K562 (cell line): ENCODE measurements around the gene ARHGEF17. TPM values are rescaled to one million over a fixed set of nuclear protein-coding genes. Genes with fewer than 3 reads are reported as not detected.

ENCODE experiments used
- ATAC-seq: fragments of 200-7000 bp; cut with Tn5 transposase; 3 replicates; pipeline ENCODE4 v1.9.1; 2020; ENCODE audit warnings: moderate library complexity
- BruUV-seq: library from RNA; stranded (reverse); fragments of 400-500 nt; replicated peaks from 2 replicates; lab custom pipeline; 2021; lab: Mats Ljungman, UMichigan
- CTCF ChIA-PET: fragments of 300-600 bp; formaldehyde crosslinking; extraction: SDS; loops from one replicate; lab custom pipeline; 2021; ENCODE audit warnings: low intra/inter-chr PET ratio; lab: Yijun Ruan, JAX
- POLR2A ChIA-PET: fragments of 300-600, 350-650 bp; sonication (Branson Sonifier 250); formaldehyde crosslinking; extraction: SDS; loops from one replicate; lab custom pipeline; 2021; ENCODE audit warnings: antibody characterized with exemption, inconsistent platforms; lab: Yijun Ruan, JAX
- DNase-seq, 4 experiments: peaks; one replicate each; pipeline versions ENCODE4 v3.0.0 to v3.0.0-alpha.2; 2011 to 2018; ENCODE audit warnings: low spot score in 3 of 4, mixed read lengths in 3 of 4; ENCODE audit errors: extremely low read depth in 1 of 4
- FAIRE-seq: peaks from 2 replicates; lab custom pipeline; 2011; peaks lifted over from hg19 to GRCh38; lab: Jason Lieb, UNC
- H2AFZ ChIP-seq: 2 replicates; pipeline ENCODE4 v1.6.0; 2011; ENCODE audit warnings: low read depth, low read length, control low read depth, inconsistent platforms
- H3K27ac ChIP-seq: fragments of 200-600 bp; 3 replicates; pipeline ENCODE4 v1.8.0; 2011; ENCODE audit warnings: low read depth, mild to moderate bottlenecking, control low read depth, inconsistent platforms, low read length, moderate library complexity, mixed read lengths; ENCODE audit errors: extremely low read depth
- H3K27me3 ChIP-seq, 2 experiments: fragments of 300-600 bp in 1 of 2; 2 replicates in 1 of 2; 3 replicates in 1 of 2; pipeline versions ENCODE4 v1.6.0 to v1.8.0; 2011; ENCODE audit warnings: inconsistent platforms in 2 of 2, low read length in 2 of 2, mild to moderate bottlenecking in 1 of 2, mixed read lengths in 1 of 2, moderate library complexity in 1 of 2; ENCODE audit not compliant: control insufficient read depth in 2 of 2, insufficient read depth in 2 of 2
- H3K36me3 ChIP-seq: fragments of 300-600 bp; 3 replicates; pipeline ENCODE4 v1.8.0; 2011; ENCODE audit warnings: mild to moderate bottlenecking, low read length, inconsistent platforms; ENCODE audit not compliant: control insufficient read depth, insufficient read depth
- H3K4me1 ChIP-seq, 2 experiments: fragments of 200-600 bp in 1 of 2; replicated peaks in 1 of 2; 2 replicates in 1 of 2; 3 replicates in 1 of 2; pipeline versions ENCODE4 v1.5.1 to v1.8.0; 2011; ENCODE audit warnings: inconsistent platforms in 2 of 2, low read length in 2 of 2, mild to moderate bottlenecking in 1 of 2, mixed read lengths in 1 of 2, moderate library complexity in 1 of 2; ENCODE audit not compliant: control insufficient read depth in 2 of 2, insufficient read depth in 2 of 2
- H3K4me2 ChIP-seq: 2 replicates; pipeline ENCODE4 v1.6.1; 2011; ENCODE audit warnings: low read length, control low read depth, inconsistent platforms, mixed read lengths; ENCODE audit not compliant: insufficient read depth
- H3K4me3 ChIP-seq: fragments of 200-600 bp; sonication (generic), shearing (Covaris generic); 2 replicates; pipeline ENCODE4 v1.5.1; 2016; ENCODE audit warnings: control low read depth, inconsistent platforms
- H3K79me2 ChIP-seq: fragments of 200-600 bp; 3 replicates; pipeline ENCODE4 v1.8.0; 2011; ENCODE audit warnings: low read length, inconsistent platforms; ENCODE audit not compliant: control insufficient read depth, insufficient read depth
- H3K9ac ChIP-seq, 2 experiments: 2 replicates each; pipeline versions ENCODE4 v1.6.0 to v1.6.1; 2011; ENCODE audit warnings: low read depth in 2 of 2, low read length in 2 of 2, control low read depth in 1 of 2, inconsistent platforms in 1 of 2, mild to moderate bottlenecking in 1 of 2, mixed read lengths in 1 of 2; ENCODE audit not compliant: insufficient read depth in 1 of 2
- H3K9me1 ChIP-seq: one replicate; pipeline ENCODE4 v1.6.0; 2011; ENCODE audit warnings: inconsistent platforms, mild to moderate bottlenecking, low read length, moderate library complexity; ENCODE audit not compliant: control insufficient read depth, insufficient read depth
- H3K9me3 ChIP-seq: replicated peaks from 2 replicates; pipeline ENCODE4 v1.5.1; 2011; ENCODE audit warnings: low read depth, low read length, inconsistent platforms; ENCODE audit not compliant: control insufficient read depth, insufficient read depth
- H4K20me1 ChIP-seq: replicated peaks from 2 replicates; pipeline ENCODE4 v1.6.1; 2011; ENCODE audit warnings: low read length, inconsistent platforms, mixed read lengths; ENCODE audit not compliant: control insufficient read depth, insufficient read depth
- BCOR ChIP-seq: fragments of 450-650 bp; IDR thresholded peaks from 2 replicates; pipeline ENCODE4 v1.6.1; 2016
- CHCHD3 ChIP-seq: fragments of 250-450 bp; sonication (Bioruptor Pico); IDR thresholded peaks from 2 replicates; pipeline ENCODE4 v2.1.2; 2022; ENCODE audit warnings: mild to moderate bottlenecking
- CTCF ChIP-seq, 3 experiments: IDR thresholded peaks in 2 of 3; conservative IDR thresholded peaks in 1 of 3; 2 replicates each; pipeline ENCODE4 v1.5.1; 2011 to 2012; ENCODE audit warnings: low read length in 3 of 3, mild to moderate bottlenecking in 3 of 3, control low read depth in 2 of 3, improper control_type of control experiment in 1 of 3, inconsistent platforms in 1 of 3, low read depth in 1 of 3, mixed read lengths in 1 of 3, moderate library complexity in 1 of 3; ENCODE audit not compliant: insufficient read depth in 2 of 3
- IRF1 ChIP-seq: sonication (generic); formaldehyde crosslinking; IDR thresholded peaks from 2 replicates; pipeline ENCODE4 v1.8.0; 2022; ENCODE audit warnings: missing genetic modification reagents, mild to moderate bottlenecking, borderline replicate concordance
- PHF20 ChIP-seq: fragments of 450-650 bp; IDR thresholded peaks from 2 replicates; pipeline ENCODE4 v1.6.1; 2018; ENCODE audit not compliant: partially characterized antibody
- ZBTB7A ChIP-seq: IDR thresholded peaks from 2 replicates; pipeline ENCODE4 v1.6.1; 2011; ENCODE audit warnings: low read depth, mild to moderate bottlenecking, low read length, moderate library complexity, borderline replicate concordance; ENCODE audit not compliant: control insufficient read depth
- ZFP30 ChIP-seq: fragments of 250-450 bp; sonication (Bioruptor Pico); IDR thresholded peaks from 2 replicates; pipeline ENCODE4 v1.8.0; 2022; ENCODE audit warnings: moderate library complexity, mild to moderate bottlenecking, inconsistent platforms, borderline replicate concordance
- ZNF592 ChIP-seq: fragments of 450-650 bp; IDR thresholded peaks from 2 replicates; pipeline ENCODE4 v1.6.1; 2017; ENCODE audit warnings: antibody characterized with exemption, mild to moderate bottlenecking
- WGBS: fragments of 100-300 bp; shearing (Covaris generic); methylation state at CpG from one replicate; pipeline ENCODE4 v1.1.6; 2016; ENCODE audit warnings: low coverage, mixed read lengths; ENCODE audit not compliant: insufficient coverage; ENCODE audit errors: missing lambda C conversion rate; 5-methylcytosine and 5-hydroxymethylcytosine counted together
- in situ Hi-C: fragments of 300-500 bp; cut with MboI; formaldehyde crosslinking; loops from 4 replicates; pipeline ENCODE4 v1.15.0; 2018; ENCODE audit warnings: inconsistent platforms, mixed read lengths
- intact Hi-C: fragments of 100-400 bp; cut with micrococcal nuclease; formaldehyde crosslinking; loops from 2 replicates; pipeline ENCODE4 v1.14.2; 2022
- polyA plus RNA-seq, 8 experiments: library from polyadenylated mRNA; depleted of rRNA in 4 of 8; stranded (reverse) in 5 of 8; unstranded in 3 of 8; fragments of >200 nt; fragmentation: Nextera tagmentation in 2 of 8; fragmentation: Illumina TruSeq in 1 of 8; extraction: Ambion mirVana in 2 of 8; extraction: Trizol in 1 of 8; gene quantifications; 2 replicates each; pipeline versions ENCODE4 v1.2.1 to v1.2.3, GENCODE V29; 2011 to 2014; ENCODE audit warnings: inconsistent platforms in 1 of 8, missing spikeins in 1 of 8
- total RNA-seq, 7 experiments: library from RNA; depleted of rRNA in 6 of 7; stranded (reverse); fragments of >200 nt in 6 of 7; fragmentation: Illumina TruSeq in 2 of 7; extraction: Trizol in 2 of 7; gene quantifications; 2 replicates each; pipeline versions ENCODE4 v1.2.1 to v1.2.3, GENCODE V29; 2011 to 2021; ENCODE audit warnings: low replicate concordance in 1 of 7

Gene ARHGEF17
- total and polyA plus RNA-seq, 9 of the 15 experiments (the other 6 are each of a cell fraction or from before 2014, with no cell fraction given), result 0.04 to 0.68 (median 0.10) TPM; not detected in 2

GRCh38 chr11:73384125-73384441, 76.0 kb downstream of the ARHGEF17 start:
- Histone ChIP-seq H2AFZ (no peak overlapping the region), H3K36me3 (peaks cover 32% of the 10 kb centered on the region; the same call in 2 of the 3 replicates), H3K79me2 (peaks cover 92% of the 10 kb centered on the region), H4K20me1 (peaks cover 61% of the 10 kb centered on the region), H3K9me1 (peaks cover 26% of the 10 kb centered on the region), H3K27ac (no peak overlapping the region), H3K9ac (peak overlapping the region in 1 of 2 experiments; percentile 74; a peak in 2 of 4 replicates), H3K9me3 (no peaks in the 10 kb centered on the region), H3K4me1 (peaks cover 47 to 98% of the 10 kb centered on the region in 2 experiments), H3K4me3 (no peak overlapping the region), H3K4me2 (no peak overlapping the region), H3K27me3 (no peaks in the 10 kb centered on the region)
- TF ChIP-seq ZFP30 (no peak), ZNF592 (no peak), IRF1 (CRISPR knock-in tag) (no peak), PHF20 (no peak), BCOR (0 out of 2 replicates have a peak, but pooled peaks have one; percentile 9), ZBTB7A (no peak), CTCF (IDR thresholded peaks at IDR 0.05 in 2 of 3, conservative IDR thresholded peaks at IDR 0.05 in 1 of 3; ENCODE audit: insufficient read depth in 2 of 3, low read depth in 1 of 3, low read length in 3 of 3) (no peak), CHCHD3 (CRISPR knock-in tag) (no peak)
- DNase-seq (no peak), ATAC-seq (no peak), FAIRE-seq (no peak)
- in situ Hi-C loops (no loop called here), intact Hi-C loops (no loop called here)
- no TSS peak for BruUV-seq
- CTCF ChIA-PET, result no interaction called here
- WGBS, result 98% methylated on average over 7 of the region's 7 CpGs
- POLR2A ChIA-PET, result interaction anchor here (0.6 to 0.9 kb wide), 3 partner anchors 10 to 1511 kb away, joined by 3 to 4 read pairs (median 4); no protein-coding TSS in a partner anchor
